ENCODE data around the gene GLMP. TPM values are rescaled to one million over a fixed set of nuclear protein-coding genes. Genes with fewer than 3 reads are reported as not detected.

GLMP gene
- total and polyA plus RNA-seq, 9 donors = 20.2 to 47.9 (median 33.0) TPM

- TF ChIP-seq POLR2A (IDR thresholded peaks at IDR 0.05) (no peak), CTCF (IDR thresholded peaks at IDR 0.05) (no peak), EP300 (IDR thresholded peaks at IDR 0.05) (no peak)
- no peak for DNase-seq
- Histone ChIP-seq H3K9me3 (no peaks in the 10 kb centered on the region), H3K27me3 (no peaks in the 10 kb centered on the region), H3K4me1 (ENCODE audit: insufficient read depth) (peaks cover 7% of the 10 kb centered on the region), H3K27ac (no peak overlapping the region), H3K4me3 (no peak overlapping the region), H3K36me3 (no peaks in the 10 kb centered on the region)
- WGBS, 3 donors = 90 to 92% (median 90%) methylated on average over 8 of the region's 8 CpGs
- intact Hi-C loops (cut with DNase I) = no loop called here
Measured at GRCh38 chr1:156286061-156286460, 9.4 kb downstream of the GLMP start.

GRCh38 chr1:156285437-156285836 is 10.0 kb downstream of the GLMP start:
- 87 to 94% (median 88%) methylated on average over 18 to 21 of the region's 21 CpGs for WGBS, 3 donors
- H3K9me3 ChIP-seq = no peaks in the 10 kb centered on the region
- intact Hi-C loops (cut with DNase I) = no loop called here
- DNase-seq = no peak
- H3K27me3 ChIP-seq = no peaks in the 10 kb centered on the region
- no peaks in the 10 kb centered on the region for H3K36me3 ChIP-seq
- peaks cover 7% of the 10 kb centered on the region for H3K4me1 ChIP-seq (ENCODE audit: insufficient read depth)
- no peak overlapping the region for H3K27ac ChIP-seq
- TF ChIP-seq POLR2A (IDR thresholded peaks at IDR 0.05) (no peak), EP300 (IDR thresholded peaks at IDR 0.05) (no peak), CTCF (IDR thresholded peaks at IDR 0.05) (no peak)
- no peak overlapping the region for H3K4me3 ChIP-seq

GRCh38 chr1:156284757-156285156 is 10.7 kb downstream of the GLMP start:
- H3K9me3 ChIP-seq = no peaks in the 10 kb centered on the region
- intact Hi-C loops (cut with DNase I) = no loop called here
- peaks cover 7% of the 10 kb centered on the region for H3K4me1 ChIP-seq (ENCODE audit: insufficient read depth)
- H3K27ac ChIP-seq = no peak overlapping the region
- 69 to 78% (median 75%) methylated on average over 4 of the region's 4 CpGs for WGBS, 3 donors
- H3K27me3 ChIP-seq = no peaks in the 10 kb centered on the region
- TF ChIP-seq POLR2A (IDR thresholded peaks at IDR 0.05) = no peak
- no peak for TF ChIP-seq EP300 (IDR thresholded peaks at IDR 0.05)
- TF ChIP-seq CTCF (IDR thresholded peaks at IDR 0.05) = no peak
- DNase-seq = no peak
- no peaks in the 10 kb centered on the region for H3K36me3 ChIP-seq
- H3K4me3 ChIP-seq = no peak overlapping the region

GRCh38 chr1:156284112-156284511 is 11.4 kb downstream of the GLMP start, which contains the start of gene TMEM79:
TMEM79 (plus strand) TSS chr1:156284325; CDS start chr1:156285227, 902 bp downstream.
- Histone ChIP-seq H3K27me3 (no peaks in the 10 kb centered on the region), H3K27ac (no peak within 1 kb of the TSS), H3K36me3 (no peaks in the 10 kb centered on the region), H3K4me1 (ENCODE audit: insufficient read depth) (peaks cover 7% of the 10 kb centered on the region), H3K4me3 (peak within 1 kb of the TSS; percentile 81), H3K9me3 (no peaks in the 10 kb centered on the region)
- WGBS, 3 donors = 86 to 95% (median 89%) methylated on average over 7 of the region's 7 CpGs
- TF ChIP-seq CTCF (IDR thresholded peaks at IDR 0.05) (no peak), POLR2A (IDR thresholded peaks at IDR 0.05) (no peak), EP300 (IDR thresholded peaks at IDR 0.05) (no peak)
- intact Hi-C loops (cut with DNase I) = no loop called here
- no peak for DNase-seq

Data from ovary (tissue), 9 donors.